Type B pancreatic cell (in vitro differentiated cells): ENCODE measurements around the gene JAKMIP1. TPM values are rescaled to one million over a fixed set of nuclear protein-coding genes. Genes with fewer than 3 reads are reported as not detected.

Experiments
- DNase-seq: peaks from one replicate; pipeline ENCODE4 v3.0.0; 2021; ENCODE audit warnings: mixed read lengths; ENCODE audit not compliant: unreplicated experiment; ENCODE audit errors: extremely low spot score
- H3K27ac Mint-ChIP-seq: 2 replicates; pipeline ENCODE4 v1.8.0; 2021; ENCODE audit warnings: mild to moderate bottlenecking, mixed read lengths
- H3K27me3 Mint-ChIP-seq: 2 replicates; pipeline ENCODE4 v1.8.0; 2021; ENCODE audit warnings: mixed read lengths
- H3K36me3 Mint-ChIP-seq: 2 replicates; pipeline ENCODE4 v1.8.0; 2021; ENCODE audit warnings: mixed read lengths
- H3K4me1 Mint-ChIP-seq: one replicate; pipeline ENCODE4 v1.8.0; 2021; ENCODE audit warnings: mixed read lengths; ENCODE audit not compliant: unreplicated experiment
- H3K4me3 Mint-ChIP-seq: 2 replicates; pipeline ENCODE4 v1.8.0; 2021; ENCODE audit warnings: mild to moderate bottlenecking, mixed read lengths
- H3K9me3 Mint-ChIP-seq: 2 replicates; pipeline ENCODE4 v1.8.0; 2021; ENCODE audit warnings: mixed read lengths
- CTCF ChIP-seq: fragments of 200-600 bp; sonication (generic); conservative IDR thresholded peaks from 2 replicates; pipeline ENCODE4 v1.5.0; 2021; ENCODE audit warnings: antibody characterized with exemption, mild to moderate bottlenecking
- total RNA-seq: library from RNA; stranded (reverse); gene quantifications from 2 replicates; pipeline ENCODE4 v1.2.1, GENCODE V29; 2021; ENCODE audit warnings: low replicate concordance

The JAKMIP1 gene
- total RNA-seq, 1 donor from 2014 or later: 0.89 TPM

GRCh38 chr4:6137027-6137746, 63.2 kb downstream of the JAKMIP1 start:
- peaks cover 13% of the 10 kb centered on the region for H3K27me3 Mint-ChIP-seq
- no peak overlapping the region for H3K4me3 Mint-ChIP-seq
- no peak overlapping the region for H3K27ac Mint-ChIP-seq
- H3K9me3 Mint-ChIP-seq: peaks cover 8% of the 10 kb centered on the region
- no peaks in the 10 kb centered on the region for H3K36me3 Mint-ChIP-seq
- no peak for TF ChIP-seq CTCF
- no peak for DNase-seq
- no peaks in the 10 kb centered on the region for H3K4me1 Mint-ChIP-seq

- no peak for TF ChIP-seq CTCF
- Mint-ChIP-seq H3K27me3 (peaks cover 23% of the 10 kb centered on the region), H3K27ac (no peak overlapping the region), H3K4me3 (no peak overlapping the region), H3K9me3 (peaks cover 8% of the 10 kb centered on the region), H3K36me3 (no peaks in the 10 kb centered on the region), H3K4me1 (no peaks in the 10 kb centered on the region)
- no peak for DNase-seq
Observed at GRCh38 chr4:6134612-6135220, 65.6 kb downstream of the JAKMIP1 start.

- no peak overlapping the region for H3K27ac Mint-ChIP-seq
- no peaks in the 10 kb centered on the region for H3K36me3 Mint-ChIP-seq
- peaks cover 30% of the 10 kb centered on the region for H3K27me3 Mint-ChIP-seq
- H3K9me3 Mint-ChIP-seq: peaks cover 8% of the 10 kb centered on the region
- H3K4me3 Mint-ChIP-seq: no peak overlapping the region
- DNase-seq: no peak
- no peaks in the 10 kb centered on the region for H3K4me1 Mint-ChIP-seq
- TF ChIP-seq CTCF: no peak
Observed at GRCh38 chr4:6132716-6133115, 67.6 kb downstream of the JAKMIP1 start.

GRCh38 chr4:6128221-6128850, 72.0 kb downstream of the JAKMIP1 start:
- no peak for TF ChIP-seq CTCF
- DNase-seq: no peak
- no peak overlapping the region for H3K27ac Mint-ChIP-seq
- H3K4me3 Mint-ChIP-seq: no peak overlapping the region
- peaks cover 21% of the 10 kb centered on the region for H3K27me3 Mint-ChIP-seq
- H3K9me3 Mint-ChIP-seq: no peaks in the 10 kb centered on the region
- H3K36me3 Mint-ChIP-seq: no peaks in the 10 kb centered on the region
- no peaks in the 10 kb centered on the region for H3K4me1 Mint-ChIP-seq

- no peak overlapping the region for H3K27ac Mint-ChIP-seq
- no peaks in the 10 kb centered on the region for H3K9me3 Mint-ChIP-seq
- peaks cover 17% of the 10 kb centered on the region for H3K27me3 Mint-ChIP-seq
- H3K4me1 Mint-ChIP-seq: no peaks in the 10 kb centered on the region
- no peaks in the 10 kb centered on the region for H3K36me3 Mint-ChIP-seq
- no peak overlapping the region for H3K4me3 Mint-ChIP-seq
- no peak for TF ChIP-seq CTCF
- no peak for DNase-seq
Observed at GRCh38 chr4:6126971-6127745, 73.2 kb downstream of the JAKMIP1 start.
